T-helper 2 cell treated with Interferon-gamma antibody and Interleukin-4, amounts not matched to agents 100 ng/mL and 5 ng/mL, for 36 hours (primary cell): ENCODE results near the gene ARFGEF3. TPM values are rescaled to one million over a fixed set of nuclear protein-coding genes. Genes with fewer than 3 reads are reported as not detected.

ENCODE experiments used
- intact Hi-C: fragments of 100-400 bp; cut with micrococcal nuclease; formaldehyde crosslinking; loops from one replicate; pipeline ENCODE4 v1.15.1; 2023
- total RNA-seq: library from RNA; stranded (reverse); gene quantifications from 2 replicates; pipeline ENCODE4 v1.2.3, GENCODE V29; 2022

Gene ARFGEF3
- total RNA-seq, 1 donor from 2014 or later = 0.09 TPM

DNA sequence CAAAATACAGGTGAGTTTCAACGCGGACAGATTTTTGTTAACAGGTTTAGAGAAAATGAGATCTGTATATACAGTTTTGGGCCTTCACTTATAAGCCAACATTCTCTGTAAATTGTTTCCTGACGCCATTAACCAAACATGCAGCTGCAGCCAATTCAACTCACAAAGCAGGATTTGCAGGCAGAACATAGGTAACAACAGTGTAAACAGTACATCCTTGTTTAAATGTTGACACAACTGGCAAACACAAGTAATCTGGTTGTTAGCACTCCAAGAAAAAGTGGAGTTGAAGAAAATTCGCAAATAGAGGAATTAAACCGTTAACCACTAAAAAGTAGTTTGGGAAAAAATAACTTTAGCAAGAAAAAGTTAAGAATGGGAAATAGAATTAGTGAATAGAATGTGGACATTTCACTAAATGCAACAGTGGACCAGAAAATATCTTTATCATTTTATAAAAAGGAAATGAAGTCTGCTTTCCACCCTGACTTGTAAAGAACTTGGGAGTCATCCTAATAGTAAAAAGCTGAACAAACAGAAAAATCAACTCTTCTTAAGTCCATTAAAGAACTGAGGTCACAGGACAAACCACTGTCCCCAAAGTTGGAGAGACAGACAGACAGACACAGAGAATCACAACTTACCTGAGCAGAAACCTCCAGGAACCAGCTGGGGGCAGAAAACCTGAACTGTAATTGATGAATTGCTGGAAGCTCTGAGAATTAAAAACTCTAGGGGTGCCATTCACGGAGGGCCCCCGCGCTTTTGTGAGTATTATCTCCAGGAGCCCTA lies 226.0 kb downstream of the ARFGEF3 start:
- intact Hi-C loops = no loop called here

DNA sequence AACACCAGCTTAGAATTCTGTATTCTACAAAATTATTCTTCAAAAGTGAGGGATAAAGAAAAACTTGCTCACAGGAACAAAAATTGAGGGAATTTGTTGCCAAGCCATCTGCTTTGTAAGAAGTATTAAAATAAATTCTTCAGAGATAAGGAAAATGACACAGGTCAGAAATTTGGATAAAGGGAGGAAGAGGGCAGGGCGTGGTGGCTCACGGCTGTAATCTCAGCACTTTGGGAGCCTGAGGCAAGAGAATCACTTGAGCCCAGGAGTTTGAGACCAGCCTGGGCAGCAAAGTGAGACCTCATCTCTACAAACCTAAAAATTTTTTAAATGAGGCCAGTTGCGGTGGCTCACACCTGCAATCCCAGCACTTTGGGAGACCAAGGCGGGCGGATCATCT lies 227.8 kb downstream of the ARFGEF3 start:
- intact Hi-C loops = no loop called here

Other genes with a start within 250 kb of the ARFGEF3 start
- gene PERP, start 54.5 kb upstream of the ARFGEF3 start, total RNA-seq = 5.8 and 6.5 TPM in 2 replicates
- not detected in 2 replicates for gene PBOV1, start 56.6 kb downstream of the ARFGEF3 start, total RNA-seq
- gene SMIM28, start 216.0 kb downstream of the ARFGEF3 start, total RNA-seq = not detected in 2 replicates
- gene HEBP2, start 242.3 kb downstream of the ARFGEF3 start, total RNA-seq = 27.2 and 29.4 TPM in 2 replicates